Suprapubic skin (tissue), 4 donors: ENCODE measurements around the gene IMP4. TPM values are rescaled to one million over a fixed set of nuclear protein-coding genes. Genes with fewer than 3 reads are reported as not detected.

Experiments used
- DNase-seq, 2 donors: peaks; one replicate each; pipeline ENCODE4 v3.0.0-alpha.2; 2019; ENCODE audit warnings: low spot score in 2 of 2
- H3K27ac ChIP-seq: fragments of 200-600 bp; sonication (generic); one replicate; pipeline ENCODE4 v1.5.1; 2019
- H3K27me3 ChIP-seq: fragments of 200-600 bp; sonication (generic); one replicate; pipeline ENCODE4 v1.5.1; 2019
- H3K36me3 ChIP-seq: fragments of 200-600 bp; sonication (generic); one replicate; pipeline ENCODE4 v1.5.1; 2019
- H3K4me1 ChIP-seq: fragments of 200-600 bp; sonication (generic); one replicate; pipeline ENCODE4 v1.5.1; 2019
- H3K4me3 ChIP-seq: fragments of 200-600 bp; sonication (generic); one replicate; pipeline ENCODE4 v1.5.1; 2019; ENCODE audit warnings: mild to moderate bottlenecking
- H3K9me3 ChIP-seq: fragments of 200-600 bp; sonication (generic); one replicate; pipeline ENCODE4 v1.5.1; 2019
- EP300 ChIP-seq: sonication (generic); formaldehyde crosslinking; IDR thresholded peaks from one replicate; pipeline ENCODE4 v1.6.1; 2017; ENCODE audit warnings: antibody characterized with exemption
- POLR2A ChIP-seq, 2 donors: fragments of 450-650 bp; IDR thresholded peaks; one replicate each; pipeline ENCODE4 v1.6.1; 2017; ENCODE audit warnings: antibody characterized with exemption in 2 of 2, mild to moderate bottlenecking in 2 of 2, moderate library complexity in 2 of 2
- POLR2AphosphoS5 ChIP-seq, 3 donors: sonication (generic); formaldehyde crosslinking; IDR thresholded peaks; one replicate each; pipeline ENCODE4 v1.6.1; 2017; ENCODE audit warnings: antibody characterized with exemption in 3 of 3
- WGBS: methylation state at CpG from one replicate; pipeline ENCODE4 v1.1.5; 2018; 5-methylcytosine and 5-hydroxymethylcytosine counted together
- total RNA-seq, 4 donors: library from RNA; depleted of rRNA; stranded (reverse); fragments of >200 nt; gene quantifications; one replicate each; pipeline ENCODE4 v1.1.0, GENCODE V29; 2016
- TF ChIP-seq, protein P1 (sequence below), 2 donors: fragments of 200-600 bp in 1 of 2; fragments of 450-650 bp in 1 of 2; sonication (generic) in 1 of 2; IDR thresholded peaks; one replicate each; pipeline ENCODE4 v1.5.1; 2016 to 2019; ENCODE audit warnings: antibody characterized with exemption in 2 of 2, mild to moderate bottlenecking in 1 of 2, moderate library complexity in 1 of 2

IMP4 gene
- total RNA-seq, 4 donors from 2014 or later, result 84.0 to 125 (median 98.8) TPM

DNA sequence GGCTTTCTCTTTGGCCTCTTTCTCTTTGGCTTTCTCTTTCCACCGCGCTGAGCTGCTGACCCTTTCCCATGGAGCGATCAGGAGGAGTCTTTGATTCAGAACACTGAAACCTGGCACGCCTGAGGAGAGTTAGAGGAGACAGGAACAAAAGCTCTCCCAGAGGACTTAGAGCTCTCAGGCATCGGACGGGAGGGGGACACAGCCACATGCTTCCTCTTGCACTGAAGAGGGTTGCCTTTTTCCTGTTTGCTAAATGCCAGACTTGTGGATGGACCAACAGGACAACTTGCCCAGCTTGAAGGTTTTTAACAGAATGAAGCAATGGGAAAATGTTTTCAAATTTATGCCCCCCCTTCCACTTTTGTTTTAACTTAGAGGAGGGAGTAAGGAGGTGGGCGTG is 9.5 kb downstream of the IMP4 start:
- DNase-seq, result no peak
- 76% methylated on average over 7 of the region's 7 CpGs for WGBS
- H3K4me3 ChIP-seq, result no peak overlapping the region
- peaks cover 18% of the 10 kb centered on the region for H3K36me3 ChIP-seq
- no peaks in the 10 kb centered on the region for H3K9me3 ChIP-seq
- no peaks in the 10 kb centered on the region for H3K27me3 ChIP-seq
- H3K4me1 ChIP-seq, result peaks cover 21% of the 10 kb centered on the region
- no peak overlapping the region for H3K27ac ChIP-seq
- no peak for TF ChIP-seq POLR2AphosphoS5 (IDR thresholded peaks at IDR 0.05)

DNA sequence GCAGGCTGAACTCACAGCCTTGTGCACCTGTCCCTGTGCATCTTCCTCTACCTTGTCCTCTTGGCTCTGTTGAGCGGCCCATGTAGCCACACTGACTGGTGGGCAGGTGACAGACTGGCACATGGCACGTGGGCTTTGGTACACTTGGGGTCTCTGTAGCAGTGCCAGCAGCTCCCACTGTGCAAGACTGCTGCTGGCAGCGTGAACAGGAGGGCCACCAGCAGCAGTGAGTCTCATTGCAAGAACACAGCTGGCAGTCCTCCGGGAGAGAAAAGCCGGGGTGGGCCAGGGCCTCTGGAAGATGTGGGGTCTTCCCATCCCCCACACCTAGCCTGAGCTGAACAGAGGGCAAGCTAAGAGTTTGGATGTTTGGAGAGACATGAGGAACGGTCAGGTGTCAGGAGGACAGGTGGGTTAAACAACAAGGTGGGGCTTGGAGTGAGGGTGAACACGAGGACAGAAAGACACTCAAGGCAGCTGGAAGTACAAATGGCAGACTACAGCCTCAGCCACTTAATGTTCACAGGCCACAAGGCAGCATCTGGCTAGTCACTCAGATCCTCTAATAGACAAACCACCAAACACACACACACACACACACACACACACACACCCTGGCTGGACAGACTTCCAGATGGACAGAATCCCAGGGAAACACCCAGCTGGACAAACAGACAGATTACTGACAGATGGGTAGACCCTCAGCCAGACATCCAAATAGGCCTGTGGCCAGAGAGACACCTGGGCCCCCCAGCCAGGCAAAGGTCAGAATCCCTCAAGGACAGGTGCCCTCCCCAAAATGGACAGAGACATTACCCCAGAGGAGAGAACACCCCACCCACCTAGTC is 10.8 kb downstream of the IMP4 start:
- DNase-seq, result no peak

DNA sequence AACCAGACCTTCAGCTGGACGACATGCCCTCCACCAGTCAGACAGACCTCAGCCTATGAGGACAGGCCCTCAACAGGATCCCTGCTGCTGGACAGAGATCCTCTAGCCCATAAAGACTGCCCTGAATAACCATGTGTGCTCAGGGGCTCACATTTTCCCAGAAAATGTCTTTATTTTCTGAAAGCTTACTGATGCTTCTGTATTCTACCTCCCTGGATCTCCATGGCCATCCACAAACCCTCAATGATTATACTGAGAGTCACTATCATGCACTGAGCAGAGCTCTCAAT is 11.4 kb downstream of the IMP4 start:
- DNase-seq, result no peak
- H3K4me3 ChIP-seq, result no peak overlapping the region
- TF ChIP-seq POLR2AphosphoS5 (IDR thresholded peaks at IDR 0.05), result no peak
- no peak for TF ChIP-seq EP300
- TF ChIP-seq POLR2A (IDR thresholded peaks at IDR 0.05), result no peak
- TF ChIP-seq, protein P1, sequence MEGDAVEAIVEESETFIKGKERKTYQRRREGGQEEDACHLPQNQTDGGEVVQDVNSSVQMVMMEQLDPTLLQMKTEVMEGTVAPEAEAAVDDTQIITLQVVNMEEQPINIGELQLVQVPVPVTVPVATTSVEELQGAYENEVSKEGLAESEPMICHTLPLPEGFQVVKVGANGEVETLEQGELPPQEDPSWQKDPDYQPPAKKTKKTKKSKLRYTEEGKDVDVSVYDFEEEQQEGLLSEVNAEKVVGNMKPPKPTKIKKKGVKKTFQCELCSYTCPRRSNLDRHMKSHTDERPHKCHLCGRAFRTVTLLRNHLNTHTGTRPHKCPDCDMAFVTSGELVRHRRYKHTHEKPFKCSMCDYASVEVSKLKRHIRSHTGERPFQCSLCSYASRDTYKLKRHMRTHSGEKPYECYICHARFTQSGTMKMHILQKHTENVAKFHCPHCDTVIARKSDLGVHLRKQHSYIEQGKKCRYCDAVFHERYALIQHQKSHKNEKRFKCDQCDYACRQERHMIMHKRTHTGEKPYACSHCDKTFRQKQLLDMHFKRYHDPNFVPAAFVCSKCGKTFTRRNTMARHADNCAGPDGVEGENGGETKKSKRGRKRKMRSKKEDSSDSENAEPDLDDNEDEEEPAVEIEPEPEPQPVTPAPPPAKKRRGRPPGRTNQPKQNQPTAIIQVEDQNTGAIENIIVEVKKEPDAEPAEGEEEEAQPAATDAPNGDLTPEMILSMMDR (IDR thresholded peaks at IDR 0.05), result no peak
- no peaks in the 10 kb centered on the region for H3K27me3 ChIP-seq
- no peaks in the 10 kb centered on the region for H3K36me3 ChIP-seq
- H3K27ac ChIP-seq, result no peak overlapping the region
- WGBS, result no CpG with 5 or more reads among the region's 1 CpG
- H3K4me1 ChIP-seq, result peaks cover 21% of the 10 kb centered on the region
- no peaks in the 10 kb centered on the region for H3K9me3 ChIP-seq

More for the DNA sequence above, 10.8 kb downstream of the IMP4 start:
- Histone ChIP-seq H3K4me3 (no peak overlapping the region), H3K27me3 (no peaks in the 10 kb centered on the region), H3K9me3 (no peaks in the 10 kb centered on the region), H3K27ac (no peak overlapping the region), H3K4me1 (peaks cover 21% of the 10 kb centered on the region), H3K36me3 (peaks cover 5% of the 10 kb centered on the region)
- WGBS, result 91% methylated on average over 7 of the region's 7 CpGs
- TF ChIP-seq, protein P1 (IDR thresholded peaks at IDR 0.05), result no peak
- TF ChIP-seq EP300, result no peak
- no peak for TF ChIP-seq POLR2A (IDR thresholded peaks at IDR 0.05)
- no peak for TF ChIP-seq POLR2AphosphoS5 (IDR thresholded peaks at IDR 0.05)

DNA sequence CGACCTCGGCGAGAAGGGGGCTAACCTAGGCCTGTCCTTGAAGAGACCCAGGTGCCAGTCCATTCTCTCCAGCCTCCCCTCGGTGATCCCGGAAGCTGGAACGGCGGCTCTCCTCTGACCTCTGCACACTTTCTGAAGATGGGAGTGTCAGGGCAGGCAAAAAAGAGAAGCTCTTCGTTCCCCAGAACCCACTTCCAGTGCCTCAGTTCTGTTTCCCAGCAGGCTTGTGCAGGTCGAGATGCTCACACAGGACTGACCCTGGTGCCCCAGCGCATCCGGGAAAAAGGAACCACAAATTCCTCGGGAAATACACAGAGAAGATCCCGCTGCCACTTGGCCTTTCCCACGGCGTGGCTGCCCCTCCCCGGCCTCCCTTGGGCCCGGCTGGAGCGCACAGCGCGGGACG is 12.5 kb downstream of the IMP4 start:
- Histone ChIP-seq H3K27me3 (no peaks in the 10 kb centered on the region), H3K4me3 (peak overlapping the region; percentile 76), H3K36me3 (no peaks in the 10 kb centered on the region), H3K27ac (peak overlapping the region; percentile 71), H3K4me1 (peaks cover 21% of the 10 kb centered on the region), H3K9me3 (no peaks in the 10 kb centered on the region)
- TF ChIP-seq POLR2AphosphoS5 (IDR thresholded peaks at IDR 0.05), result no peak
- TF ChIP-seq POLR2A (IDR thresholded peaks at IDR 0.05), result no peak
- TF ChIP-seq, protein P1 (IDR thresholded peaks at IDR 0.05), result no peak
- TF ChIP-seq EP300, result no peak
- no peak for DNase-seq
- 26% methylated on average over 13 of the region's 21 CpGs for WGBS

DNA sequence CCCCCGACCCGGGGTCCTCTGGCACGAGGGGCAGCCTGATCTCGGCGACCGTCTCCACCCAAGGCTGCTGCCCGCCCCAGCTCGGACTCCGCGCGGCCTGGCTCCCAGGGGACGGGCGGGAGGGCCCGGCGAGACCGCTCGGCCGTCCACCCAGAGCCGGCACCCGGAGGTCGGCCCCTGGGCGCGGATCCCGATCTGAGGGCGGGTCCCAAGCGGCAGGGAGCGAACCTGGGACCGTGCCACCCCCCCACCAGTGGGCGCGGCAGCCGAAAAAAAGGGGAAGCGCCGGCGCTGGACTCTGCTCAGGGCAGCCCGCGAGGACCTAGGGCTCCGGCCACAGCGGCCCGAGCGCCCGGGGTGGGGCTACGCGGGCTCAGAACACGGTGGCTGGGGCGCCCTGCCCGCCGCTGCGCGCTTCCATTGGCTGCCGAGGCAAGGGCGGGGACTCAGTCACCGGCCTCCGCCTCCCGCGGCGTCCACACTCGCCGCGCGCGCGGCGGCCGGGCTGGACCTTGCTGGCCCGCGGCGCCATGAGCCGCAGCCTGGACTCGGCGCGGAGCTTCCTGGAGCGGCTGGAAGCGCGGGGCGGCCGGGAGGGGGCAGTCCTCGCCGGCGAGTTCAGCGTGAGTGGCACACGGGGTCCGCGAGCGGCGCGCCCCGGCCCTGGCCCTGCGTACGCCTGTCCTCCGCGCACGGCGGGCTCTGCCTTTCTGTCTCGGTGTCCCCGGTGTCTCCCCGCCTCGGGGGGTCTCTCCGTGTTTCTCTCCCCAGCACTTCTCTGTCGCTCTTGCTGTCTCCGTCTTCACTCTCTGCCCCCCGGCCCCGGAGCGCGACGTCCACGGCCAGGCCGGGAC is 13.1 kb downstream of the IMP4 start, which contains the start of gene PTPN18:
PTPN18 (plus strand) TSS at position 479 of the 854 bp plus-strand sequence; CDS start at position 531, 52 bp downstream.
- peak; percentile 91 for DNase-seq
- WGBS, result 2% methylated on average over 12 of the region's 107 CpGs
- Histone ChIP-seq H3K4me1 (peaks cover 21% of the 10 kb centered on the region), H3K4me3 (peak within 1 kb of the TSS; percentile 76), H3K9me3 (no peaks in the 10 kb centered on the region), H3K27me3 (no peaks in the 10 kb centered on the region), H3K27ac (peak within 1 kb of the TSS; percentile 71), H3K36me3 (no peaks in the 10 kb centered on the region)
- TF ChIP-seq, protein P1 (IDR thresholded peaks at IDR 0.05), result peak in 1 of 2 donors; percentile 65
- TF ChIP-seq EP300 (no peak), POLR2A (IDR thresholded peaks at IDR 0.05) (peak in 1 of 2 donors; percentile 70), POLR2AphosphoS5 (IDR thresholded peaks at IDR 0.05) (no peak)
